ENCODE results near the gene CD180.

CD180 gene

GRCh38 chr5:67209141-67209771 is 12.7 kb upstream of the CD180 start:
- DNase-seq: peak; percentile 52

GRCh38 chr5:67208403-67208802 is 11.8 kb upstream of the CD180 start:
- no peak for DNase-seq

GRCh38 chr5:67206929-67207328 is 10.3 kb upstream of the CD180 start:
- DNase-seq: no peak

- no peak for DNase-seq
Observed at GRCh38 chr5:67206461-67206860, 9.9 kb upstream of the CD180 start.

- no peak for DNase-seq
Observed at GRCh38 chr5:67205981-67206380, 9.4 kb upstream of the CD180 start.

- DNase-seq: no peak
Observed at GRCh38 chr5:67204821-67205220, 8.2 kb upstream of the CD180 start.

GRCh38 chr5:67203701-67204074 is 7.1 kb upstream of the CD180 start:
- no peak for DNase-seq

GRCh38 chr5:67202828-67203227 is 6.2 kb upstream of the CD180 start:
- no peak for DNase-seq

GRCh38 chr5:67201897-67202549 is 5.4 kb upstream of the CD180 start:
- DNase-seq: no peak

GRCh38 chr5:67200809-67201562 is 4.4 kb upstream of the CD180 start:
- no peak for DNase-seq

GRCh38 chr5:67199859-67200258 is 3.3 kb upstream of the CD180 start:
- no peak for DNase-seq

- no peak for DNase-seq
Observed at GRCh38 chr5:67198917-67199316, 2.3 kb upstream of the CD180 start.

- DNase-seq: no peak
Observed at GRCh38 chr5:67197536-67197935, 937 bp upstream of the CD180 start.

- no peak for DNase-seq
Observed at GRCh38 chr5:67195406-67196275, 958 bp downstream of the CD180 start.

- no peak for DNase-seq
Observed at GRCh38 chr5:67194166-67194565, 2.4 kb downstream of the CD180 start.

- DNase-seq: no peak
Observed at GRCh38 chr5:67193439-67193807, 3.2 kb downstream of the CD180 start.

- no peak for DNase-seq
Observed at GRCh38 chr5:67192719-67193438, 3.7 kb downstream of the CD180 start.

- no peak for DNase-seq
Observed at GRCh38 chr5:67190861-67191260, 5.7 kb downstream of the CD180 start.

- DNase-seq: no peak
Observed at GRCh38 chr5:67190410-67190809, 6.2 kb downstream of the CD180 start.

GRCh38 chr5:67189931-67190330 is 6.7 kb downstream of the CD180 start:
- DNase-seq: no peak

- no peak for DNase-seq
Observed at GRCh38 chr5:67189079-67189354, 7.6 kb downstream of the CD180 start.

- no peak for DNase-seq
Observed at GRCh38 chr5:67188274-67189078, 8.1 kb downstream of the CD180 start.

Measured in NCI-H1436 (cell line).